ENCODE measurements around the gene ERCC3. TPM values are rescaled to one million over a fixed set of nuclear protein-coding genes. Genes with fewer than 3 reads are reported as not detected.

ERCC3 gene
- total and polyA plus RNA-seq, 2 of the 13 experiments (the other 11 are each of a cell fraction or from before 2014, with no cell fraction given) = 49.7 to 64.6 TPM

DNA sequence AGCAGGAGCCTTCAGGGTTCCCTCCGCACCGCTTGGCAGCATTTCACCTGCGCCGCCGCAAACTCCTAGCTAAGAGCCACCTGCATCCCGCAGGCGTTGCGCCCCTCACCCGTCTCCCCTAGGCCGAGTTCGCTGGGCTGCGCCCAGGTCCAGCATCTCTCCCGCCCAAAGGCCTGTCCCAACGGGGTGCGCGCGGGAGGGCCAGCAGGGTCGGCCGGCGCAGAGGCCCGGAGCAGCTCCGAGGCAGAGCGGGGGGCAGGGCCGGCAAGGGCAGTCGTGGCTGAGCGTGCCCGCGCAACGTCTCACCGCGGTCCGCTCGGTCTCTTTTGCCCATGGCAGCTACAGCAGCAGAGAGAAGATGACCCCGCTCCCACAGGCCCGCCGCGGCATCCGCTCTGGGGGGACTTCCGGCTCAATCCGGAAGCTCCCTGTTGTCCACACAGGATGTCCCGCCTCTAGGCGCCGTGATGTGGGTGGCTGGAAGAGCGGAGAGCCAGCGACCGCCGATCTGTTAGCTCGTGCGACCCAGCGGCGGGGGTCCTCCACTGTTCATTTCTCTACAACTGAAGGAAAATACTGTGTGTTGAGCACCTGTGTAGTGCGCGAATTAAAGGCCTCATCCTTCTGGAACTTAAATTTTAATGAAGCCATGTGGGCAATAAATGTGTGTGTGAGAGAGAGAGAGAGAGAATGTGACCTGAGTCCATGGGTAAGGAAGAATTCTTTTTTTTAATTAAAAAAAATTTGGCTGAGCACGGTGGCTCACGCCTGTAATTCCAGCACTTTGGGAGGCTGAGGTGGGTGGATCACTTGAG, at the start of gene ERCC3 (continued):
- TF ChIP-seq, protein P1, sequence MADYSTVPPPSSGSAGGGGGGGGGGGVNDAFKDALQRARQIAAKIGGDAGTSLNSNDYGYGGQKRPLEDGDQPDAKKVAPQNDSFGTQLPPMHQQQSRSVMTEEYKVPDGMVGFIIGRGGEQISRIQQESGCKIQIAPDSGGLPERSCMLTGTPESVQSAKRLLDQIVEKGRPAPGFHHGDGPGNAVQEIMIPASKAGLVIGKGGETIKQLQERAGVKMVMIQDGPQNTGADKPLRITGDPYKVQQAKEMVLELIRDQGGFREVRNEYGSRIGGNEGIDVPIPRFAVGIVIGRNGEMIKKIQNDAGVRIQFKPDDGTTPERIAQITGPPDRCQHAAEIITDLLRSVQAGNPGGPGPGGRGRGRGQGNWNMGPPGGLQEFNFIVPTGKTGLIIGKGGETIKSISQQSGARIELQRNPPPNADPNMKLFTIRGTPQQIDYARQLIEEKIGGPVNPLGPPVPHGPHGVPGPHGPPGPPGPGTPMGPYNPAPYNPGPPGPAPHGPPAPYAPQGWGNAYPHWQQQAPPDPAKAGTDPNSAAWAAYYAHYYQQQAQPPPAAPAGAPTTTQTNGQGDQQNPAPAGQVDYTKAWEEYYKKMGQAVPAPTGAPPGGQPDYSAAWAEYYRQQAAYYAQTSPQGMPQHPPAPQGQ (CRISPR knock-in tag; IDR thresholded peaks at IDR 0.05; ENCODE audit: borderline replicate concordance) = 0 out of 2 replicates have a peak, but pooled peaks have one; percentile 59
- peak; percentile 97 for TF ChIP-seq ZNF883 (CRISPR knock-in tag; IDR thresholded peaks at IDR 0.05; ENCODE audit: not compliant biosample characterization)
- no peak for TF ChIP-seq ZKSCAN1 (IDR thresholded peaks at IDR 0.05; ENCODE audit: low read length)
- peak; percentile 23; the same call in 1 of the 2 replicates for TF ChIP-seq HNF4A (CRISPR knock-in tag; IDR thresholded peaks at IDR 0.05)
- TF ChIP-seq, protein P2, sequence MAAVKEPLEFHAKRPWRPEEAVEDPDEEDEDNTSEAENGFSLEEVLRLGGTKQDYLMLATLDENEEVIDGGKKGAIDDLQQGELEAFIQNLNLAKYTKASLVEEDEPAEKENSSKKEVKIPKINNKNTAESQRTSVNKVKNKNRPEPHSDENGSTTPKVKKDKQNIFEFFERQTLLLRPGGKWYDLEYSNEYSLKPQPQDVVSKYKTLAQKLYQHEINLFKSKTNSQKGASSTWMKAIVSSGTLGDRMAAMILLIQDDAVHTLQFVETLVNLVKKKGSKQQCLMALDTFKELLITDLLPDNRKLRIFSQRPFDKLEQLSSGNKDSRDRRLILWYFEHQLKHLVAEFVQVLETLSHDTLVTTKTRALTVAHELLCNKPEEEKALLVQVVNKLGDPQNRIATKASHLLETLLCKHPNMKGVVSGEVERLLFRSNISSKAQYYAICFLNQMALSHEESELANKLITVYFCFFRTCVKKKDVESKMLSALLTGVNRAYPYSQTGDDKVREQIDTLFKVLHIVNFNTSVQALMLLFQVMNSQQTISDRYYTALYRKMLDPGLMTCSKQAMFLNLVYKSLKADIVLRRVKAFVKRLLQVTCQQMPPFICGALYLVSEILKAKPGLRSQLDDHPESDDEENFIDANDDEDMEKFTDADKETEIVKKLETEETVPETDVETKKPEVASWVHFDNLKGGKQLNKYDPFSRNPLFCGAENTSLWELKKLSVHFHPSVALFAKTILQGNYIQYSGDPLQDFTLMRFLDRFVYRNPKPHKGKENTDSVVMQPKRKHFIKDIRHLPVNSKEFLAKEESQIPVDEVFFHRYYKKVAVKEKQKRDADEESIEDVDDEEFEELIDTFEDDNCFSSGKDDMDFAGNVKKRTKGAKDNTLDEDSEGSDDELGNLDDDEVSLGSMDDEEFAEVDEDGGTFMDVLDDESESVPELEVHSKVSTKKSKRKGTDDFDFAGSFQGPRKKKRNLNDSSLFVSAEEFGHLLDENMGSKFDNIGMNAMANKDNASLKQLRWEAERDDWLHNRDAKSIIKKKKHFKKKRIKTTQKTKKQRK (IDR thresholded peaks at IDR 0.05; ENCODE audit: low read length) = no peak
- TF ChIP-seq ZNF282 (IDR thresholded peaks at IDR 0.05; ENCODE audit: partially characterized antibody) = no peak
- TF ChIP-seq HOXA9 (CRISPR knock-in tag; IDR thresholded peaks at IDR 0.05; ENCODE audit: borderline replicate concordance) = no peak
- TF ChIP-seq MAZ (IDR thresholded peaks at IDR 0.05; ENCODE audit: borderline replicate concordance, low read depth, low read length) = peak; percentile 42; the same call in 1 of the 2 replicates
- peak; percentile 97 for TF ChIP-seq MAZ (CRISPR knock-in tag; IDR thresholded peaks at IDR 0.05; ENCODE audit: low read depth)
- TF ChIP-seq TERF1 (CRISPR knock-in tag; IDR thresholded peaks at IDR 0.05) = 0 out of 2 replicates have a peak, but pooled peaks have one; percentile 22
- TF ChIP-seq HNF1A (IDR thresholded peaks at IDR 0.05; ENCODE audit: low read depth) = no peak
- TF ChIP-seq HNF1A (CRISPR knock-in tag; IDR thresholded peaks at IDR 0.05; ENCODE audit: borderline replicate concordance) = peak; percentile 44; the same call in 1 of the 2 replicates
- TF ChIP-seq KAT2B (IDR thresholded peaks at IDR 0.05; ENCODE audit: borderline replicate concordance, low read depth, low read length) = no peak
- TF ChIP-seq NFRKB (IDR thresholded peaks at IDR 0.05) = no peak
- peak; percentile 83 for TF ChIP-seq ZNF124 (CRISPR knock-in tag; IDR thresholded peaks at IDR 0.05)
